Measurements from ENCODE around the gene TICRR. TPM values are rescaled to one million over a fixed set of nuclear protein-coding genes. Genes with fewer than 3 reads are reported as not detected.
"Not testable (repeated sequence)": the region's sequence is repeated elsewhere in the genome, so short reads cannot be mapped to it uniquely, and the experiment has no call there.

TICRR gene
- polyA plus RNA-seq, 4 donors = 7.2 to 12.8 (median 9.5) TPM

GRCh38 chr15:89559769-89560264 is 15.5 kb upstream of the TICRR start:
- no peak for DNase-seq (ENCODE audit: low read depth in 4 of 4, low spot score in 3 of 4)

GRCh38 chr15:89566181-89566580 is 9.1 kb upstream of the TICRR start:
- DNase-seq (ENCODE audit: low read depth in 4 of 4, low spot score in 3 of 4) = no peak

GRCh38 chr15:89566621-89567294 is 8.5 kb upstream of the TICRR start:
- DNase-seq (ENCODE audit: low read depth in 4 of 4, low spot score in 3 of 4) = no peak

- no peak for DNase-seq (ENCODE audit: low read depth in 4 of 4, low spot score in 3 of 4)
These were observed 6.1 kb upstream of the TICRR start for GRCh38 chr15:89569090-89569745.

GRCh38 chr15:89575656-89576416 is 567 bp downstream of the TICRR start:
- DNase-seq (ENCODE audit: low read depth in 4 of 4, low spot score in 3 of 4) = no peak

GRCh38 chr15:89576417-89576773 is 1.1 kb downstream of the TICRR start:
- no peak for DNase-seq (ENCODE audit: low read depth in 4 of 4, low spot score in 3 of 4)

- no peak for DNase-seq (ENCODE audit: low read depth in 4 of 4, low spot score in 3 of 4)
These were observed 2.5 kb downstream of the TICRR start for GRCh38 chr15:89577776-89578115.

GRCh38 chr15:89578146-89578545 is 2.9 kb downstream of the TICRR start:
- no peak for DNase-seq (ENCODE audit: low read depth in 4 of 4, low spot score in 3 of 4)

- DNase-seq (ENCODE audit: low read depth in 4 of 4, low spot score in 3 of 4) = not testable (repeated sequence)
These were observed 5.5 kb downstream of the TICRR start for GRCh38 chr15:89580747-89581146.

GRCh38 chr15:89586651-89587050 is 11.4 kb downstream of the TICRR start:
- DNase-seq (ENCODE audit: low read depth in 4 of 4, low spot score in 3 of 4) = no peak

GRCh38 chr15:89587955-89588354 is 12.7 kb downstream of the TICRR start:
- DNase-seq (ENCODE audit: low read depth in 4 of 4, low spot score in 3 of 4) = no peak

GRCh38 chr15:89591834-89592233 is 16.6 kb downstream of the TICRR start:
- no peak for DNase-seq (ENCODE audit: low read depth in 4 of 4, low spot score in 3 of 4)

- no peak for DNase-seq (ENCODE audit: low read depth in 4 of 4, low spot score in 3 of 4)
These were observed 17.7 kb downstream of the TICRR start for GRCh38 chr15:89593018-89593417.

- no peak for DNase-seq (ENCODE audit: low read depth in 4 of 4, low spot score in 3 of 4)
These were observed 23.8 kb downstream of the TICRR start for GRCh38 chr15:89599021-89599420.

GRCh38 chr15:89611317-89611716 is 36.0 kb downstream of the TICRR start:
- DNase-seq (ENCODE audit: low read depth in 4 of 4, low spot score in 3 of 4) = no peak

GRCh38 chr15:89613031-89613430 is 37.8 kb downstream of the TICRR start:
- DNase-seq (ENCODE audit: low read depth in 4 of 4, low spot score in 3 of 4) = no peak

GRCh38 chr15:89614164-89614563 is 38.9 kb downstream of the TICRR start:
- no peak for DNase-seq (ENCODE audit: low read depth in 4 of 4, low spot score in 3 of 4)

- DNase-seq (ENCODE audit: low read depth in 4 of 4, low spot score in 3 of 4) = no peak
These were observed 39.9 kb downstream of the TICRR start for GRCh38 chr15:89615135-89615534.

GRCh38 chr15:89616228-89616627 is 41.0 kb downstream of the TICRR start:
- no peak for DNase-seq (ENCODE audit: low read depth in 4 of 4, low spot score in 3 of 4)

GRCh38 chr15:89621547-89621946 is 46.3 kb downstream of the TICRR start:
- DNase-seq (ENCODE audit: low read depth in 4 of 4, low spot score in 3 of 4) = no peak

- DNase-seq (ENCODE audit: low read depth in 4 of 4, low spot score in 3 of 4) = no peak
These were observed 47.9 kb downstream of the TICRR start for GRCh38 chr15:89623165-89623564.

GRCh38 chr15:89625716-89626115 is 50.4 kb downstream of the TICRR start:
- DNase-seq (ENCODE audit: low read depth in 4 of 4, low spot score in 3 of 4) = no peak
